ENCODE measurements around the gene PKD1.

- no peak for TF ChIP-seq ZXDB (tag by site-specific recombination; IDR thresholded peaks at IDR 0.05)
- TF ChIP-seq CTCF (tag by site-specific recombination; IDR thresholded peaks at IDR 0.05), result no peak
- no peak for TF ChIP-seq ZNF121 (tag by site-specific recombination; IDR thresholded peaks at IDR 0.05)
- TF ChIP-seq ZFP37 (tag by site-specific recombination; IDR thresholded peaks at IDR 0.05), result no peak
- no peak for TF ChIP-seq PRDM4 (tag by site-specific recombination; IDR thresholded peaks at IDR 0.05)
- TF ChIP-seq PBX3 (CRISPR knock-in tag; IDR thresholded peaks at IDR 0.05), result no peak
- no peak for TF ChIP-seq YY1 (tag by site-specific recombination; IDR thresholded peaks at IDR 0.05)
Measured at GRCh38 chr16:2173916-2174315, 38.2 kb upstream of the PKD1 start.
